Sigmoid colon (tissue), 7 donors: ENCODE results near the gene TNNI2. TPM values are rescaled to one million over a fixed set of nuclear protein-coding genes. Genes with fewer than 3 reads are reported as not detected.

Experiments used
- DNase-seq: peaks from one replicate; pipeline ENCODE4 v3.0.0-alpha.2; 2019
- H3K27ac ChIP-seq, 4 donors: fragments of 200-600 bp; sonication (generic); one replicate each; pipeline ENCODE4 v1.5.1; 2016 to 2019; ENCODE audit warnings: mild to moderate bottlenecking in 1 of 4
- H3K27me3 ChIP-seq, 3 donors: fragments of 200-600 bp; sonication (generic); one replicate each; pipeline ENCODE4 v1.5.1; 2019; ENCODE audit warnings: mild to moderate bottlenecking in 1 of 3
- H3K36me3 ChIP-seq, 4 donors: fragments of 200-600 bp; sonication (generic); one replicate each; pipeline ENCODE4 v1.5.1; 2016 to 2019
- H3K4me1 ChIP-seq, 4 donors: fragments of 200-600 bp; sonication (generic); one replicate each; pipeline ENCODE4 v1.5.1; 2017 to 2019
- H3K4me3 ChIP-seq, 4 donors: fragments of 200-600 bp; sonication (generic); one replicate each; pipeline ENCODE4 v1.5.1; 2017 to 2019; ENCODE audit warnings: mild to moderate bottlenecking in 2 of 4, moderate library complexity in 1 of 4
- H3K9me3 ChIP-seq, 4 donors: fragments of 200-600 bp in 3 of 4; sonication (generic) in 3 of 4; one replicate each; pipeline versions ENCODE4 v1.5.1 to v1.6.1; 2013 to 2019
- EP300 ChIP-seq, 4 donors: sonication (generic); formaldehyde crosslinking; IDR thresholded peaks; one replicate each; pipeline ENCODE4 v1.6.1; 2017; ENCODE audit warnings: antibody characterized with exemption in 4 of 4
- POLR2A ChIP-seq, 2 donors: fragments of 450-650 bp; IDR thresholded peaks; one replicate each; pipeline ENCODE4 v1.6.1; 2016; ENCODE audit warnings: antibody characterized with exemption in 2 of 2, mild to moderate bottlenecking in 2 of 2, moderate library complexity in 2 of 2
- POLR2AphosphoS5 ChIP-seq, 4 donors: sonication (generic); formaldehyde crosslinking; IDR thresholded peaks; one replicate each; pipeline ENCODE4 v1.6.1; 2017; ENCODE audit warnings: antibody characterized with exemption in 4 of 4
- WGBS, 2 donors: extraction: QIAGEN DNeasy Blood & Tissue Kit; methylation state at CpG; one replicate each; pipeline ENCODE4 v1.1.7; 2013; 5-methylcytosine and 5-hydroxymethylcytosine counted together
- intact Hi-C: fragments of 100-400 bp; cut with DNase I; formaldehyde crosslinking; loops from one replicate; pipeline ENCODE4 v1.15.1; 2023
- polyA plus RNA-seq, 3 donors: library from polyadenylated mRNA; stranded (reverse); fragments of 200-250 nt; gene quantifications; one replicate each; pipeline ENCODE4 v1.2.3, GENCODE V29; 2013
- total RNA-seq, 4 donors: library from RNA; depleted of rRNA; stranded (reverse); fragments of >200 nt; gene quantifications; one replicate each; pipeline ENCODE4 v1.1.0, GENCODE V29; 2016
- TF ChIP-seq, protein P1 (sequence below), 4 experiments: fragments of 450-650 bp in 3 of 4; fragments of 200-600 bp in 1 of 4; IDR thresholded peaks; one replicate each; pipeline ENCODE4 v1.5.1; 2016 to 2019; ENCODE audit warnings: antibody characterized with exemption in 4 of 4, mild to moderate bottlenecking in 3 of 4, moderate library complexity in 2 of 4
- donor health status: healthy with polysubstance abuse.
- donor health status: Bipolar disorder and iron deficiency.
- donor health status: healthy.

TNNI2 gene
- total and polyA plus RNA-seq, 7 donors: 1.7 to 2.4 TPM; not detected in 5

GRCh38 chr11:1814691-1815090 is 24.1 kb upstream of the TNNI2 start:
- WGBS, 2 donors: 85 to 89% methylated on average over 10 of the region's 10 CpGs
- no peak overlapping the region for H3K27ac ChIP-seq
- H3K4me1 ChIP-seq: no peaks in the 10 kb centered on the region
- H3K4me3 ChIP-seq: no peak overlapping the region
- TF ChIP-seq EP300 (IDR thresholded peaks at IDR 0.05) (no peak), POLR2A (IDR thresholded peaks at IDR 0.05) (no peak), POLR2AphosphoS5 (IDR thresholded peaks at IDR 0.05) (no peak)
- TF ChIP-seq, protein P1, sequence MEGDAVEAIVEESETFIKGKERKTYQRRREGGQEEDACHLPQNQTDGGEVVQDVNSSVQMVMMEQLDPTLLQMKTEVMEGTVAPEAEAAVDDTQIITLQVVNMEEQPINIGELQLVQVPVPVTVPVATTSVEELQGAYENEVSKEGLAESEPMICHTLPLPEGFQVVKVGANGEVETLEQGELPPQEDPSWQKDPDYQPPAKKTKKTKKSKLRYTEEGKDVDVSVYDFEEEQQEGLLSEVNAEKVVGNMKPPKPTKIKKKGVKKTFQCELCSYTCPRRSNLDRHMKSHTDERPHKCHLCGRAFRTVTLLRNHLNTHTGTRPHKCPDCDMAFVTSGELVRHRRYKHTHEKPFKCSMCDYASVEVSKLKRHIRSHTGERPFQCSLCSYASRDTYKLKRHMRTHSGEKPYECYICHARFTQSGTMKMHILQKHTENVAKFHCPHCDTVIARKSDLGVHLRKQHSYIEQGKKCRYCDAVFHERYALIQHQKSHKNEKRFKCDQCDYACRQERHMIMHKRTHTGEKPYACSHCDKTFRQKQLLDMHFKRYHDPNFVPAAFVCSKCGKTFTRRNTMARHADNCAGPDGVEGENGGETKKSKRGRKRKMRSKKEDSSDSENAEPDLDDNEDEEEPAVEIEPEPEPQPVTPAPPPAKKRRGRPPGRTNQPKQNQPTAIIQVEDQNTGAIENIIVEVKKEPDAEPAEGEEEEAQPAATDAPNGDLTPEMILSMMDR (IDR thresholded peaks at IDR 0.05): no peak
- no peaks in the 10 kb centered on the region for H3K36me3 ChIP-seq
- intact Hi-C loops: no loop called here
- H3K27me3 ChIP-seq: peaks cover 0 to 14% (median 0%) of the 10 kb centered on the region in 3 donors
- peaks cover 0 to 7% (median 5%) of the 10 kb centered on the region in 4 donors for H3K9me3 ChIP-seq
- peak; percentile 54 for DNase-seq

DNA sequence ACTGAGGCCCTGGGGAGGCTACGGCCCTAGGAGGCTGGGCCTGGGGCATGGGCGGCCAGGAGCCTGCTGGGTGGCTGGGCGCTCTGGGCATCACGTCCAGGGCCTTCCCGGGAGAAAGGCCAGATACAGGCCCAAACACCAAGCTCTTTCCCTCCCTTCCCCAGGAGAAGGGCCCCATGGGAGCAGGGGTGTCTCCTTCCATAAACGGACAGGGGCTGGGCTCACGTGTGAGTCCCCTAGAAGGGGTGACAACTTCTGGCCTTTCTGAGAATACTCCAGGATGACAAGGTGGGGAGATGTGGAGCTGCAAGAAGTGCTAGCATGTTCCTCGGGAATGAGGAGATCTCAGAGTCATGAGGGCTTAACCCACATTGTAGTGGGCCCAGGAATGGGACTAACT is 23.5 kb upstream of the TNNI2 start:
- no peaks in the 10 kb centered on the region for H3K36me3 ChIP-seq
- WGBS, 2 donors: 90 to 94% methylated on average over 8 of the region's 8 CpGs
- no peak overlapping the region for H3K27ac ChIP-seq
- peaks cover 0 to 14% (median 0%) of the 10 kb centered on the region in 3 donors for H3K27me3 ChIP-seq
- TF ChIP-seq, protein P1 (IDR thresholded peaks at IDR 0.05): no peak
- TF ChIP-seq EP300 (IDR thresholded peaks at IDR 0.05) (no peak), POLR2A (IDR thresholded peaks at IDR 0.05) (no peak), POLR2AphosphoS5 (IDR thresholded peaks at IDR 0.05) (no peak)
- H3K4me3 ChIP-seq: no peak overlapping the region
- H3K9me3 ChIP-seq: peaks cover 0 to 7% (median 5%) of the 10 kb centered on the region in 4 donors
- no peaks in the 10 kb centered on the region for H3K4me1 ChIP-seq
- peak; percentile 43 for DNase-seq
- intact Hi-C loops: no loop called here

- DNase-seq: peak; percentile 43
- Histone ChIP-seq H3K4me3 (no peak overlapping the region), H3K36me3 (no peaks in the 10 kb centered on the region), H3K9me3 (peaks cover 0 to 7% (median 5%) of the 10 kb centered on the region in 4 donors), H3K4me1 (no peaks in the 10 kb centered on the region), H3K27me3 (peaks cover 0 to 14% (median 0%) of the 10 kb centered on the region in 3 donors), H3K27ac (no peak overlapping the region)
- TF ChIP-seq, protein P1 (IDR thresholded peaks at IDR 0.05): no peak
- no peak for TF ChIP-seq POLR2A (IDR thresholded peaks at IDR 0.05)
- TF ChIP-seq POLR2AphosphoS5 (IDR thresholded peaks at IDR 0.05): no peak
- TF ChIP-seq EP300 (IDR thresholded peaks at IDR 0.05): no peak
- intact Hi-C loops: no loop called here
- WGBS, 2 donors: 83 to 88% methylated on average over 7 of the region's 7 CpGs
Measured at GRCh38 chr11:1815751-1816150, 23.0 kb upstream of the TNNI2 start.

DNA sequence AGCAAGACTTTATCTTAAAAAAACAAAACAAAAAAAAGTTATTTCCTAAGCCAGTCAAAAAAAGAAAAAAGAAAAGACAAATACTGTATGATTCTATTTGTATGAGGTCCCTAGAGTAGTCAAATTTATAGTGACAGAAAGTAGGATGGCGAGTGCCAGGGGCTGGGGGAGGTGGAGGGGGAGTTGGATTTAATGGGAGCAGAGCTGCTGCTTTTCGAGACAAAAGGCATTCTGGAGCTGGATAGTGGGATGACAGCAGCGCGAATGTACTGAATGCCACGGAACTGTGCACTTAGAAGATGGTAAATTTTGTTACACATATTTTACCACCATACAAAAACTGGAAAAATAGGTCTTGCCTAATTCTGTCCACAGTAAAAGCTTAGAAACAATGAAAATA is 21.8 kb upstream of the TNNI2 start:
- Histone ChIP-seq H3K36me3 (no peaks in the 10 kb centered on the region), H3K9me3 (peaks cover 0 to 7% (median 5%) of the 10 kb centered on the region in 4 donors), H3K4me1 (no peaks in the 10 kb centered on the region), H3K4me3 (no peak overlapping the region), H3K27ac (no peak overlapping the region), H3K27me3 (peaks cover 0 to 12% (median 0%) of the 10 kb centered on the region in 3 donors)
- intact Hi-C loops: no loop called here
- no peak for TF ChIP-seq POLR2AphosphoS5 (IDR thresholded peaks at IDR 0.05)
- TF ChIP-seq, protein P1 (IDR thresholded peaks at IDR 0.05): no peak
- 90 to 91% methylated on average over 5 of the region's 5 CpGs for WGBS, 2 donors
- DNase-seq: peak; percentile 7

GRCh38 chr11:1817511-1817910 is 21.3 kb upstream of the TNNI2 start:
- TF ChIP-seq POLR2A (IDR thresholded peaks at IDR 0.05): no peak
- TF ChIP-seq, protein P1 (IDR thresholded peaks at IDR 0.05): no peak
- no peak for TF ChIP-seq POLR2AphosphoS5 (IDR thresholded peaks at IDR 0.05)
- TF ChIP-seq EP300 (IDR thresholded peaks at IDR 0.05): no peak
- 75 to 88% methylated on average over 1 of the region's 1 CpG for WGBS, 2 donors
- Histone ChIP-seq H3K36me3 (no peaks in the 10 kb centered on the region), H3K4me1 (no peaks in the 10 kb centered on the region), H3K27ac (no peak overlapping the region), H3K9me3 (peaks cover 0 to 7% (median 5%) of the 10 kb centered on the region in 4 donors), H3K4me3 (no peak overlapping the region), H3K27me3 (peaks cover 0 to 6% (median 0%) of the 10 kb centered on the region in 3 donors)
- no peak for DNase-seq
- intact Hi-C loops: no loop called here
